Osteoblast (primary cell): ENCODE data around the gene MADD. TPM values are rescaled to one million over a fixed set of nuclear protein-coding genes. Genes with fewer than 3 reads are reported as not detected.
A peak's percentile ranks its signal among the peaks of the same experiment; 100 is the strongest.

Experiments used
- DNase-seq: peaks from one replicate; pipeline ENCODE4 v3.0.0; 2011; ENCODE audit warnings: low spot score, mixed read lengths; ENCODE audit not compliant: insufficient read length; ENCODE audit errors: missing footprints
- H2AFZ ChIP-seq: 2 replicates; pipeline ENCODE4 v1.6.0; 2011; ENCODE audit warnings: mild to moderate bottlenecking, low read length
- H3K27ac ChIP-seq: 2 replicates; pipeline ENCODE4 v1.5.1; 2011; ENCODE audit warnings: mild to moderate bottlenecking, low read depth, low read length, moderate library complexity
- H3K27me3 ChIP-seq: 2 replicates; pipeline ENCODE4 v1.6.0; 2012; ENCODE audit warnings: mild to moderate bottlenecking, control low read depth, inconsistent platforms, low read length, moderate library complexity; ENCODE audit not compliant: insufficient read depth
- H3K36me3 ChIP-seq: 2 replicates; pipeline ENCODE4 v1.5.1; 2011; ENCODE audit warnings: mild to moderate bottlenecking, low read length, control low read depth, moderate library complexity; ENCODE audit not compliant: insufficient read depth
- H3K4me1 ChIP-seq: 2 replicates; pipeline ENCODE4 v1.5.1; 2011; ENCODE audit warnings: mild to moderate bottlenecking, low read length, control low read depth, moderate library complexity; ENCODE audit not compliant: insufficient read depth
- H3K4me2 ChIP-seq: 2 replicates; pipeline ENCODE4 v1.6.0; 2011; ENCODE audit warnings: mild to moderate bottlenecking, low read length; ENCODE audit not compliant: insufficient read depth
- H3K4me3 ChIP-seq: fragments of 200-600 bp; sonication (generic); 3 replicates; pipeline ENCODE4 v1.5.1; 2012; ENCODE audit warnings: mild to moderate bottlenecking, low read length, inconsistent platforms; ENCODE audit not compliant: insufficient read depth
- H3K79me2 ChIP-seq: 2 replicates; pipeline ENCODE4 v1.6.0; 2012; ENCODE audit warnings: mild to moderate bottlenecking, low read length, control low read depth, inconsistent platforms; ENCODE audit not compliant: insufficient read depth
- H3K9me3 ChIP-seq: 2 replicates; pipeline ENCODE4 v1.5.1; 2011; ENCODE audit warnings: low read depth, low read length, control low read depth
- H4K20me1 ChIP-seq: 2 replicates; pipeline ENCODE4 v1.6.0; 2012; ENCODE audit warnings: mild to moderate bottlenecking, low read length, control low read depth; ENCODE audit not compliant: insufficient read depth
- total RNA-seq: library from RNA; depleted of rRNA; stranded (reverse); fragments of >200 nt; gene quantifications from 2 replicates; pipeline ENCODE4 v1.2.3, GENCODE V29; 2012
- TF ChIP-seq, protein P1 (sequence below): IDR thresholded peaks from 2 replicates; pipeline ENCODE4 v1.5.1; 2011; ENCODE audit warnings: mild to moderate bottlenecking, low read depth, low read length, moderate library complexity; ENCODE audit errors: extremely low read depth

MADD gene
- total RNA-seq, 1 donor, result 21.7 TPM

DNA sequence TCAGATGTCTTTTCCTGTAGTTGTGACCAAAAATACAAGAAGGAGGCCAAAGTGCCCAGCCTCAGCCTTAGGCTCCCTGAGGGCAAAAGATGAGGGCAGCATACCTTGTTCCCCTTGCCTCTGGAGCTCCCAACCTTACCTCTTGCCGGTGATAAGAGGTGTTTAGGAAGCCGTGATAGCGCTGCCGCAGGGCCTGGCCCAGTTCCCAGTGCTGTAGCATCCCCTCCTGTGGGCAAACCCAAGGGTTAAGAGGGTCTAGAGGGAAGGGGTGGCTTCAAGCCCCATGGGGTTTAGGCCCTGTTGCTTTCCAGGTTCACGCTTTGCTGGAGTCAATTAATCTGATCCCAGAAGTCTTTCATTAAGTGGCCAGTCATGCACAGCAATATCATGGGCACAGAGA lies 22.4 kb upstream of the MADD start:
- no peaks in the 10 kb centered on the region for H4K20me1 ChIP-seq
- no peak for DNase-seq
- no peak overlapping the region for H2AFZ ChIP-seq
- peak overlapping the region; percentile 99 for H3K4me2 ChIP-seq
- no peaks in the 10 kb centered on the region for H3K9me3 ChIP-seq
- TF ChIP-seq, protein P1, sequence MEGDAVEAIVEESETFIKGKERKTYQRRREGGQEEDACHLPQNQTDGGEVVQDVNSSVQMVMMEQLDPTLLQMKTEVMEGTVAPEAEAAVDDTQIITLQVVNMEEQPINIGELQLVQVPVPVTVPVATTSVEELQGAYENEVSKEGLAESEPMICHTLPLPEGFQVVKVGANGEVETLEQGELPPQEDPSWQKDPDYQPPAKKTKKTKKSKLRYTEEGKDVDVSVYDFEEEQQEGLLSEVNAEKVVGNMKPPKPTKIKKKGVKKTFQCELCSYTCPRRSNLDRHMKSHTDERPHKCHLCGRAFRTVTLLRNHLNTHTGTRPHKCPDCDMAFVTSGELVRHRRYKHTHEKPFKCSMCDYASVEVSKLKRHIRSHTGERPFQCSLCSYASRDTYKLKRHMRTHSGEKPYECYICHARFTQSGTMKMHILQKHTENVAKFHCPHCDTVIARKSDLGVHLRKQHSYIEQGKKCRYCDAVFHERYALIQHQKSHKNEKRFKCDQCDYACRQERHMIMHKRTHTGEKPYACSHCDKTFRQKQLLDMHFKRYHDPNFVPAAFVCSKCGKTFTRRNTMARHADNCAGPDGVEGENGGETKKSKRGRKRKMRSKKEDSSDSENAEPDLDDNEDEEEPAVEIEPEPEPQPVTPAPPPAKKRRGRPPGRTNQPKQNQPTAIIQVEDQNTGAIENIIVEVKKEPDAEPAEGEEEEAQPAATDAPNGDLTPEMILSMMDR, result no peak
- H3K27ac ChIP-seq, result no peak overlapping the region
- peak overlapping the region; percentile 100 for H3K4me3 ChIP-seq
- peaks cover 33% of the 10 kb centered on the region for H3K79me2 ChIP-seq
- peaks cover 18% of the 10 kb centered on the region for H3K4me1 ChIP-seq
- peaks cover 37% of the 10 kb centered on the region for H3K36me3 ChIP-seq
- no peaks in the 10 kb centered on the region for H3K27me3 ChIP-seq

- H4K20me1 ChIP-seq, result no peaks in the 10 kb centered on the region
- H3K4me2 ChIP-seq, result peak overlapping the region; percentile 99
- H3K36me3 ChIP-seq, result peaks cover 29% of the 10 kb centered on the region
- H2AFZ ChIP-seq, result peak overlapping the region; percentile 100
- DNase-seq, result peak; percentile 76
- H3K9me3 ChIP-seq, result no peaks in the 10 kb centered on the region
- H3K27me3 ChIP-seq, result no peaks in the 10 kb centered on the region
- H3K4me1 ChIP-seq, result peaks cover 17% of the 10 kb centered on the region
- H3K27ac ChIP-seq, result peak overlapping the region; percentile 98
- TF ChIP-seq, protein P1, result no peak
- peak overlapping the region; percentile 100 for H3K4me3 ChIP-seq
- H3K79me2 ChIP-seq, result peaks cover 33% of the 10 kb centered on the region
These were observed 21.6 kb upstream of the MADD start for GRCh38 chr11:47248304-47248663.

DNA sequence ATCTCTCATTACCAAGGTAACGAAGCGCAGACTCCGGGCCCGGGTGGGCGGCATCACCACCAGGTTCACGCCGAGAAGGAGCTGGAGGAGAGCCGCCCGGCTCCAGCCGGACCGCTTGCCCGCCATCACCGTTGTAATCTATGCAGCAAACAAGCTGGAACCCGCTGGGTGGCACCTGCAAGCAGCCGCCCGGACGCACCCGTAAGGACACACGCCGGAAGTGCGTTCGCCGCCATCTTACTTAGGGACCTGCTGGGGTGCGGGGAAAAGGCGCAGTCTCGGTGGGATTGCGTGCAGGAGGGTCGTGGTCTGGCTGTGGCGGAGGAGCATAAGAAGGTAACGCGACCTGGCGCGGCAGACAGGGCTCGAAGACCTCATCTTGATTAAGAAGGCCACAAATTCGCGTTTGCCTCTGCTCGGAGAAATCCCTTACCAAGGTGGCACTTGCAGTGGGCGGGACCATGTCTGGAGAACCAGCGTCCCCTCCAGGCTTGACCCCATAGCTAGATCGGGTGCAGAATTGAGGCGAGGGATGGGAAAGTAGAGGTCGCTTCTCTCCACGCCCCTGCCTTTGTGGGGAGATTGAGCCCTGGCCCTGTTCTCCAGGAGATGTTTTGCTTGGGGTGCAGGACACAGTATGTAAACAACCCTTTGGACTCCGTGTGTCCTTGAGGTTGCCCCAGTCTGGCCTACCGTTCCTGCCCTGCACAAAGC lies 21.1 kb upstream of the MADD start, which contains the start of gene ACP2:
Gene ACP2 (minus strand): TSS at position 151 of the 714 bp plus-strand sequence. CDS start 25 bp downstream, at position 126.
- DNase-seq, result peak; percentile 96
- H3K36me3 ChIP-seq, result peaks cover 24% of the 10 kb centered on the region
- H3K27me3 ChIP-seq, result no peaks in the 10 kb centered on the region
- peak within 1 kb of the TSS; percentile 100 for H3K4me3 ChIP-seq
- peak within 1 kb of the TSS; percentile 98 for H3K27ac ChIP-seq
- peak within 1 kb of the TSS; percentile 100 for H2AFZ ChIP-seq
- H4K20me1 ChIP-seq, result no peaks in the 10 kb centered on the region
- no peaks in the 10 kb centered on the region for H3K9me3 ChIP-seq
- TF ChIP-seq, protein P1, result peak; percentile 35
- H3K79me2 ChIP-seq, result peaks cover 37% of the 10 kb centered on the region
- peak within 1 kb of the TSS; percentile 99 for H3K4me2 ChIP-seq
- peaks cover 17% of the 10 kb centered on the region for H3K4me1 ChIP-seq

GRCh38 chr11:47249378-47249715 lies 20.6 kb upstream of the MADD start:
- H3K27ac ChIP-seq, result peak overlapping the region; percentile 98
- no peaks in the 10 kb centered on the region for H4K20me1 ChIP-seq
- H3K27me3 ChIP-seq, result no peaks in the 10 kb centered on the region
- H3K79me2 ChIP-seq, result peaks cover 39% of the 10 kb centered on the region
- peaks cover 21% of the 10 kb centered on the region for H3K4me1 ChIP-seq
- TF ChIP-seq, protein P1, result no peak
- no peak for DNase-seq
- peaks cover 24% of the 10 kb centered on the region for H3K36me3 ChIP-seq
- H2AFZ ChIP-seq, result peak overlapping the region; percentile 100
- peak overlapping the region; percentile 99 for H3K4me2 ChIP-seq
- H3K9me3 ChIP-seq, result no peaks in the 10 kb centered on the region
- H3K4me3 ChIP-seq, result peak overlapping the region; percentile 100
